IPS-11a (cell line): ENCODE results near the gene ZNF142.

ENCODE experiments used
- H3K4me3 ChIP-seq: one replicate; pipeline ENCODE4 v1.5.1; 2013; ENCODE audit warnings: low read depth, low read length, control low read depth

Gene ZNF142

DNA sequence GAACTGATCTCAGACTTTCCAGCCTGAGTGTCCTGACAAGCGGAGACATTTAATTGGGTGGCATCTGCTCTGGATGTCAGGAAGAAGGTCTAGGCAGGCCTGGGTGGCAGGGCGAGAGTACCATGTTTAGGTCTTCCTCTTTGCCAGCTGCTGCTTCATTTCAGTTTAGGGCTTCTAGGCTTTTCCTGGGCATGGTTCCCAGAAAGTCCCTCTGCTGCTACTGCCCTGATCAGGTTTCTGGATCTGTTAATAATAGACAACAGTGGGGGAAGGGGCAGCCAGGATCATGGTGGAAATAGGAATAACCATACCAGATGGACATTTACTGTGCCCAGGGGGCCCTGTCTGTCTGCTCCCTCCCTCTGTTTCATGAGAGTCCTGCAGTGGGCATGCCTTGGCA, 54.0 kb downstream of the ZNF142 start:
- no peak overlapping the region for H3K4me3 ChIP-seq
